HG03280 (cell line): ENCODE data around the gene JKAMP.
"Not testable (repeated sequence)": the region's sequence is repeated elsewhere in the genome, so short reads cannot be mapped to it uniquely, and the experiment has no call there.

Experiments used
- ATAC-seq: cut with Tn5 transposase; IDR thresholded peaks from one replicate; pipeline ENCODE4 v1.9.1; 2021; ENCODE audit warnings: mild to moderate bottlenecking, moderate library complexity; ENCODE audit not compliant: unreplicated experiment

Gene JKAMP

GRCh38 chr14:59483819-59484638 is at the start of gene JKAMP, which contains the start of gene L3HYPDH:
JKAMP (plus strand) TSS chr14:59484517; CDS start chr14:59484590, 73 bp downstream.
L3HYPDH (minus strand) TSS chr14:59484408; CDS start chr14:59484316, 92 bp downstream.
- ATAC-seq = peak; percentile 92

- ATAC-seq = no peak
Observed at GRCh38 chr14:59435101-59435500, 49.2 kb upstream of the JKAMP start.

- ATAC-seq = no peak
Observed at GRCh38 chr14:59435987-59436386, 48.3 kb upstream of the JKAMP start.

GRCh38 chr14:59438195-59438647 is 46.1 kb upstream of the JKAMP start:
- ATAC-seq = no peak

GRCh38 chr14:59439256-59439965 is 44.9 kb upstream of the JKAMP start:
- no peak for ATAC-seq

GRCh38 chr14:59448673-59449072 is 35.6 kb upstream of the JKAMP start:
- not testable (repeated sequence) for ATAC-seq

GRCh38 chr14:59450716-59451115 is 33.6 kb upstream of the JKAMP start:
- no peak for ATAC-seq

- no peak for ATAC-seq
Observed at GRCh38 chr14:59451849-59452248, 32.5 kb upstream of the JKAMP start.

- ATAC-seq = no peak
Observed at GRCh38 chr14:59454139-59454538, 30.2 kb upstream of the JKAMP start.

- ATAC-seq = no peak
Observed at GRCh38 chr14:59455411-59455810, 28.9 kb upstream of the JKAMP start.

GRCh38 chr14:59458486-59458885 is 25.8 kb upstream of the JKAMP start:
- ATAC-seq = no peak

GRCh38 chr14:59460378-59460777 is 23.9 kb upstream of the JKAMP start:
- no peak for ATAC-seq

- ATAC-seq = no peak
Observed at GRCh38 chr14:59461891-59462290, 22.4 kb upstream of the JKAMP start.

- peak; percentile 29 for ATAC-seq
Observed at GRCh38 chr14:59463787-59464485, 20.4 kb upstream of the JKAMP start.

GRCh38 chr14:59464486-59465315 is 19.6 kb upstream of the JKAMP start:
- peak; percentile 63 for ATAC-seq

GRCh38 chr14:59465316-59466135 is 18.8 kb upstream of the JKAMP start, which contains the start of gene GPR135:
GPR135 (minus strand) TSS chr14:59465380; CDS start chr14:59465226, 154 bp downstream.
- ATAC-seq = peak; percentile 57

GRCh38 chr14:59474172-59474571 is 10.1 kb upstream of the JKAMP start:
- ATAC-seq = no peak

- ATAC-seq = no peak
Observed at GRCh38 chr14:59475709-59476108, 8.6 kb upstream of the JKAMP start.

- ATAC-seq = no peak
Observed at GRCh38 chr14:59478540-59478939, 5.8 kb upstream of the JKAMP start.
